ENCODE measurements around the gene CNOT11. TPM values are rescaled to one million over a fixed set of nuclear protein-coding genes. Genes with fewer than 3 reads are reported as not detected.

Gene CNOT11
- total RNA-seq, 1 experiment from 2014 or later: 57.8 TPM

- intact Hi-C loops (cut with micrococcal nuclease): no loop called here
- RAD21 ChIA-PET (ENCODE audit: low non-redundant PET in 1 of 2, low total read pairs in 2 of 2, uncharacterized antibody in 2 of 2, unreplicated experiment in 2 of 2): no interaction called here
- no peak for ATAC-seq
Measured at GRCh38 chr2:101281482-101281881, 28.8 kb downstream of the CNOT11 start.

More at GRCh38 chr2:101281482-101281881, 28.8 kb downstream of the CNOT11 start:
- Histone ChIP-seq H3K36me3 (ENCODE audit: control insufficient read depth in 1 of 2, insufficient read depth in 2 of 2, low read length in 2 of 2) (peaks cover 44 to 50% of the 10 kb centered on the region in 2 experiments; a peak in 3 of 4 replicates), H2AFZ (ENCODE audit: low read depth, low read length, poor library complexity, severe bottlenecking) (no peak overlapping the region), H3K9me2 (ENCODE audit: insufficient read depth) (no peaks in the 10 kb centered on the region), H4K20me1 (ENCODE audit: insufficient read depth) (peaks cover 3% of the 10 kb centered on the region; the same call in 1 of the 2 replicates), H3K4me3 (replicated peaks in 1 of 2; ENCODE audit: low read depth in 1 of 2, low read length in 2 of 2) (no peak overlapping the region), H3K79me2 (ENCODE audit: insufficient read depth, low read length) (peaks cover 10% of the 10 kb centered on the region; the same call in 1 of the 2 replicates), H3K4me2 (ENCODE audit: low read length) (no peak overlapping the region), H3K27me3 (ENCODE audit: insufficient read depth, low read length) (no peaks in the 10 kb centered on the region), H3K27ac (ENCODE audit: low read depth, low read length) (no peak overlapping the region), H3K9ac (ENCODE audit: low read length) (no peak overlapping the region), H3K4me1 (ENCODE audit: control insufficient read depth in 1 of 2, insufficient read depth in 2 of 2, low read length in 2 of 2) (no peaks in the 10 kb centered on the region), H3K9me3 (ENCODE audit: control insufficient read depth in 1 of 2, insufficient read depth in 1 of 2, low read depth in 1 of 2, low read length in 2 of 2) (no peaks in the 10 kb centered on the region)
- no TSS peak for BruUV-seq (replicated peaks)
- CTCF ChIA-PET: interaction anchor here (1.1 kb wide), 1 partner anchor 61 kb away, joined by 3 read pairs; no protein-coding TSS in a partner anchor
- no peak for TF ChIP-seq ZNF274 (IDR thresholded peaks at IDR 0.05; ENCODE audit: low read depth, low read length)
- TF ChIP-seq, protein P1, sequence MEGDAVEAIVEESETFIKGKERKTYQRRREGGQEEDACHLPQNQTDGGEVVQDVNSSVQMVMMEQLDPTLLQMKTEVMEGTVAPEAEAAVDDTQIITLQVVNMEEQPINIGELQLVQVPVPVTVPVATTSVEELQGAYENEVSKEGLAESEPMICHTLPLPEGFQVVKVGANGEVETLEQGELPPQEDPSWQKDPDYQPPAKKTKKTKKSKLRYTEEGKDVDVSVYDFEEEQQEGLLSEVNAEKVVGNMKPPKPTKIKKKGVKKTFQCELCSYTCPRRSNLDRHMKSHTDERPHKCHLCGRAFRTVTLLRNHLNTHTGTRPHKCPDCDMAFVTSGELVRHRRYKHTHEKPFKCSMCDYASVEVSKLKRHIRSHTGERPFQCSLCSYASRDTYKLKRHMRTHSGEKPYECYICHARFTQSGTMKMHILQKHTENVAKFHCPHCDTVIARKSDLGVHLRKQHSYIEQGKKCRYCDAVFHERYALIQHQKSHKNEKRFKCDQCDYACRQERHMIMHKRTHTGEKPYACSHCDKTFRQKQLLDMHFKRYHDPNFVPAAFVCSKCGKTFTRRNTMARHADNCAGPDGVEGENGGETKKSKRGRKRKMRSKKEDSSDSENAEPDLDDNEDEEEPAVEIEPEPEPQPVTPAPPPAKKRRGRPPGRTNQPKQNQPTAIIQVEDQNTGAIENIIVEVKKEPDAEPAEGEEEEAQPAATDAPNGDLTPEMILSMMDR (IDR thresholded peaks at IDR 0.05 in 2 of 3, conservative IDR thresholded peaks at IDR 0.05 in 1 of 3; ENCODE audit: borderline replicate concordance in 1 of 3, insufficient read depth in 1 of 3, low read depth in 2 of 3, low read length in 2 of 3): no peak
- no peak for TF ChIP-seq ELF1 (IDR thresholded peaks at IDR 0.05; ENCODE audit: borderline replicate concordance, low read depth)
- TF ChIP-seq EZH2 (IDR thresholded peaks at IDR 0.05): no peak
- TF ChIP-seq, protein P2, sequence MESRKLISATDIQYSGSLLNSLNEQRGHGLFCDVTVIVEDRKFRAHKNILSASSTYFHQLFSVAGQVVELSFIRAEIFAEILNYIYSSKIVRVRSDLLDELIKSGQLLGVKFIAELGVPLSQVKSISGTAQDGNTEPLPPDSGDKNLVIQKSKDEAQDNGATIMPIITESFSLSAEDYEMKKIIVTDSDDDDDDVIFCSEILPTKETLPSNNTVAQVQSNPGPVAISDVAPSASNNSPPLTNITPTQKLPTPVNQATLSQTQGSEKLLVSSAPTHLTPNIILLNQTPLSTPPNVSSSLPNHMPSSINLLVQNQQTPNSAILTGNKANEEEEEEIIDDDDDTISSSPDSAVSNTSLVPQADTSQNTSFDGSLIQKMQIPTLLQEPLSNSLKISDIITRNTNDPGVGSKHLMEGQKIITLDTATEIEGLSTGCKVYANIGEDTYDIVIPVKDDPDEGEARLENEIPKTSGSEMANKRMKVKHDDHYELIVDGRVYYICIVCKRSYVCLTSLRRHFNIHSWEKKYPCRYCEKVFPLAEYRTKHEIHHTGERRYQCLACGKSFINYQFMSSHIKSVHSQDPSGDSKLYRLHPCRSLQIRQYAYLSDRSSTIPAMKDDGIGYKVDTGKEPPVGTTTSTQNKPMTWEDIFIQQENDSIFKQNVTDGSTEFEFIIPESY (IDR thresholded peaks at IDR 0.05; ENCODE audit: extremely low read depth, insufficient replicate concordance, low read length): no peak
- no peak for TF ChIP-seq RAD21 (IDR thresholded peaks at IDR 0.05; ENCODE audit: low read depth)
- TF ChIP-seq SRF (IDR thresholded peaks at IDR 0.05; ENCODE audit: low read depth): no peak
- TF ChIP-seq CEBPB (IDR thresholded peaks at IDR 0.05; ENCODE audit: low read depth): no peak
- no peak for TF ChIP-seq CBX3 (IDR thresholded peaks at IDR 0.05; ENCODE audit: low read depth)
- no peak for TF ChIP-seq SIN3A (IDR thresholded peaks at IDR 0.05; ENCODE audit: low read depth)
- TF ChIP-seq YY1 (IDR thresholded peaks at IDR 0.05; ENCODE audit: extremely low read depth, insufficient replicate concordance, low read depth, low read length): no peak
- TF ChIP-seq EGR1 (IDR thresholded peaks at IDR 0.05; ENCODE audit: low read depth): no peak
- TF ChIP-seq, protein P3, sequence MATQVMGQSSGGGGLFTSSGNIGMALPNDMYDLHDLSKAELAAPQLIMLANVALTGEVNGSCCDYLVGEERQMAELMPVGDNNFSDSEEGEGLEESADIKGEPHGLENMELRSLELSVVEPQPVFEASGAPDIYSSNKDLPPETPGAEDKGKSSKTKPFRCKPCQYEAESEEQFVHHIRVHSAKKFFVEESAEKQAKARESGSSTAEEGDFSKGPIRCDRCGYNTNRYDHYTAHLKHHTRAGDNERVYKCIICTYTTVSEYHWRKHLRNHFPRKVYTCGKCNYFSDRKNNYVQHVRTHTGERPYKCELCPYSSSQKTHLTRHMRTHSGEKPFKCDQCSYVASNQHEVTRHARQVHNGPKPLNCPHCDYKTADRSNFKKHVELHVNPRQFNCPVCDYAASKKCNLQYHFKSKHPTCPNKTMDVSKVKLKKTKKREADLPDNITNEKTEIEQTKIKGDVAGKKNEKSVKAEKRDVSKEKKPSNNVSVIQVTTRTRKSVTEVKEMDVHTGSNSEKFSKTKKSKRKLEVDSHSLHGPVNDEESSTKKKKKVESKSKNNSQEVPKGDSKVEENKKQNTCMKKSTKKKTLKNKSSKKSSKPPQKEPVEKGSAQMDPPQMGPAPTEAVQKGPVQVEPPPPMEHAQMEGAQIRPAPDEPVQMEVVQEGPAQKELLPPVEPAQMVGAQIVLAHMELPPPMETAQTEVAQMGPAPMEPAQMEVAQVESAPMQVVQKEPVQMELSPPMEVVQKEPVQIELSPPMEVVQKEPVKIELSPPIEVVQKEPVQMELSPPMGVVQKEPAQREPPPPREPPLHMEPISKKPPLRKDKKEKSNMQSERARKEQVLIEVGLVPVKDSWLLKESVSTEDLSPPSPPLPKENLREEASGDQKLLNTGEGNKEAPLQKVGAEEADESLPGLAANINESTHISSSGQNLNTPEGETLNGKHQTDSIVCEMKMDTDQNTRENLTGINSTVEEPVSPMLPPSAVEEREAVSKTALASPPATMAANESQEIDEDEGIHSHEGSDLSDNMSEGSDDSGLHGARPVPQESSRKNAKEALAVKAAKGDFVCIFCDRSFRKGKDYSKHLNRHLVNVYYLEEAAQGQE (IDR thresholded peaks at IDR 0.05; ENCODE audit: low read depth): no peak
- TF ChIP-seq POLR2A (IDR thresholded peaks at IDR 0.05; ENCODE audit: borderline replicate concordance, extremely low read depth, insufficient read depth, insufficient read length): no peak
- no peak for DNase-seq (ENCODE audit: low read depth, low spot score)
- POLR2A ChIA-PET: interaction anchor here (1.4 kb wide), 1 partner anchor 27 kb away, joined by 3 read pairs; the partner anchor contains the start of gene RNF149

Measured in HCT116 (cell line).